Kidney (tissue), 14 donors: ENCODE data around the gene C17orf75. TPM values are rescaled to one million over a fixed set of nuclear protein-coding genes. Genes with fewer than 3 reads are reported as not detected.

Experiments
- DNase-seq, 5 donors: peaks; one replicate each; pipeline ENCODE4 v3.0.0-alpha.2; 2013 to 2020
- FAIRE-seq: peaks from 2 replicates; lab custom pipeline; 2012; peaks lifted over from hg19 to GRCh38; lab: Jason Lieb, UNC
- H3K27ac ChIP-seq, 2 donors: one replicate each; pipeline ENCODE4 v1.7.0; 2013; ENCODE audit warnings: low read depth in 2 of 2, low read length in 2 of 2, inconsistent platforms in 1 of 2
- H3K27me3 ChIP-seq: one replicate; pipeline ENCODE4 v1.7.1; 2013; ENCODE audit warnings: low read length, inconsistent platforms; ENCODE audit not compliant: control insufficient read depth, insufficient read depth
- H3K36me3 ChIP-seq, 3 donors: one replicate each; pipeline versions ENCODE4 v1.7.0 to v1.7.1; 2013; ENCODE audit warnings: low read length in 3 of 3, control low read depth in 1 of 3, inconsistent platforms in 1 of 3; ENCODE audit not compliant: insufficient read depth in 3 of 3, control insufficient read depth in 2 of 3
- H3K4me1 ChIP-seq, 3 donors: one replicate each; pipeline versions ENCODE4 v1.7.0 to v1.7.1; 2013; ENCODE audit warnings: low read length in 3 of 3, inconsistent platforms in 1 of 3, low read depth in 1 of 3; ENCODE audit not compliant: control insufficient read depth in 2 of 3, insufficient read depth in 2 of 3
- H3K4me3 ChIP-seq, 3 donors: one replicate each; pipeline versions ENCODE4 v1.7.0 to v1.8.1; 2013; ENCODE audit warnings: low read length in 3 of 3, control low read depth in 1 of 3, inconsistent platforms in 1 of 3
- H3K9ac ChIP-seq, 3 donors: one replicate each; pipeline versions ENCODE4 v1.7.0 to v1.7.1; 2013; ENCODE audit warnings: low read length in 3 of 3, control low read depth in 1 of 3, inconsistent platforms in 1 of 3
- H3K9me3 ChIP-seq, 3 donors: one replicate each; pipeline versions ENCODE4 v1.7.0 to v1.7.1; 2013; ENCODE audit warnings: low read length in 3 of 3, control low read depth in 1 of 3, inconsistent platforms in 1 of 3; ENCODE audit not compliant: control insufficient read depth in 2 of 3, insufficient read depth in 1 of 3
- CTCF ChIP-seq: IDR thresholded peaks from 3 replicates; pipeline ENCODE4 v1.5.1; 2012; ENCODE audit warnings: mild to moderate bottlenecking, moderate library complexity, borderline replicate concordance; ENCODE audit not compliant: insufficient read depth; ENCODE audit errors: extremely low read depth
- intact Hi-C: fragments of 100-400 bp; cut with DNase I; formaldehyde crosslinking; loops from one replicate; pipeline ENCODE4 v1.11.1; 2022
- polyA plus RNA-seq: library from polyadenylated mRNA; stranded (reverse); fragments of 350-450 nt; fragmentation: Illumina TruSeq; extraction: RNeasy Lipid Tissue Mini Kit (QIAGEN cat#74804); gene quantifications from one replicate; pipeline ENCODE4 v1.2.3, GENCODE V29; 2014; ENCODE audit warnings: low read depth, low replicate concordance; ENCODE audit not compliant: insufficient read depth
- total RNA-seq: library from RNA; stranded (reverse); fragmentation: NEBNext Ultra II Directional; extraction: Animal tissue kit (Norgen Biotek cat#: 25700); gene quantifications from one replicate; pipeline ENCODE4 v1.2.1, GENCODE V29; 2021
- donor health status: control.
- donor health status: control.
- donor health status: control.
- donor health status: control.
- donor health status: control.
- donor health status: DM: yes; HTN: yes; CAD: no.
- donor health status: Normal renal cell carcinoma (clear cell type).

Gene C17orf75
- total and polyA plus RNA-seq, 2 donors from 2014 or later, result 19.4 to 31.6 TPM

GRCh38 chr17:32305049-32305448 lies 36.9 kb downstream of the C17orf75 start:
- no peak overlapping the region for H3K9ac ChIP-seq
- H3K36me3 ChIP-seq, result no peaks in the 10 kb centered on the region
- no peak overlapping the region for H3K4me3 ChIP-seq
- peaks cover 0 to 3% (median 0%) of the 10 kb centered on the region in 3 donors for H3K4me1 ChIP-seq
- FAIRE-seq (no peak), DNase-seq (no peak)
- intact Hi-C loops, result no loop called here
- no peak for TF ChIP-seq CTCF
- no peaks in the 10 kb centered on the region for H3K27me3 ChIP-seq
- no peak overlapping the region for H3K27ac ChIP-seq
- H3K9me3 ChIP-seq, result no peaks in the 10 kb centered on the region

- FAIRE-seq, result no peak
- no peak overlapping the region for H3K4me3 ChIP-seq
Measured at GRCh38 chr17:32303781-32304288, 38.1 kb downstream of the C17orf75 start.

GRCh38 chr17:32302860-32303649 lies 38.9 kb downstream of the C17orf75 start:
- H3K9me3 ChIP-seq, result no peaks in the 10 kb centered on the region
- no peak overlapping the region for H3K27ac ChIP-seq
- intact Hi-C loops, result no loop called here
- H3K9ac ChIP-seq, result no peak overlapping the region
- H3K4me1 ChIP-seq, result peaks cover 0 to 3% (median 0%) of the 10 kb centered on the region in 3 donors
- DNase-seq (no peak), FAIRE-seq (no peak)
- H3K27me3 ChIP-seq, result no peaks in the 10 kb centered on the region
- H3K4me3 ChIP-seq, result no peak overlapping the region
- no peaks in the 10 kb centered on the region for H3K36me3 ChIP-seq
- no peak for TF ChIP-seq CTCF

More at GRCh38 chr17:32303781-32304288, 38.1 kb downstream of the C17orf75 start:
- no peak overlapping the region for H3K9ac ChIP-seq
- intact Hi-C loops, result no loop called here
- H3K36me3 ChIP-seq, result no peaks in the 10 kb centered on the region
- no peak for TF ChIP-seq CTCF
- no peaks in the 10 kb centered on the region for H3K27me3 ChIP-seq
- DNase-seq, result no peak
- H3K9me3 ChIP-seq, result no peaks in the 10 kb centered on the region
- H3K4me1 ChIP-seq, result peaks cover 0 to 3% (median 0%) of the 10 kb centered on the region in 3 donors
- no peak overlapping the region for H3K27ac ChIP-seq
